MM.1S (cell line): ENCODE measurements around the gene BTBD9.

Experiments
- CTCF ChIP-seq: fragments of 300-600 bp; sonication (generic); IDR thresholded peaks from 2 replicates; pipeline ENCODE4 v1.5.1; 2016; ENCODE audit warnings: antibody characterized with exemption, low read length, mixed read lengths
- EZH2 ChIP-seq: fragments of 300-600 bp; sonication (generic); optimal IDR thresholded peaks from 2 replicates; pipeline ENCODE3; 2017; ENCODE audit warnings: low read depth, mild to moderate bottlenecking, antibody characterized with exemption, low read length, mixed read lengths
- EZH2phosphoT487 ChIP-seq: fragments of 300-600 bp; sonication (generic); IDR thresholded peaks from 2 replicates; pipeline ENCODE4 v1.6.1; 2018; ENCODE audit warnings: antibody characterized with exemption, low read length

- TF ChIP-seq CTCF, result no peak
- no peak for TF ChIP-seq EZH2
- no peak for TF ChIP-seq EZH2phosphoT487
These were observed 35.0 kb downstream of the BTBD9 start for GRCh38 chr6:38604700-38605099.
